ENCODE data around the gene PIF1.
"Not testable (repeated sequence)": the region's sequence is repeated elsewhere in the genome, so short reads cannot be mapped to it uniquely, and the experiment has no call there.

PIF1 gene

DNA sequence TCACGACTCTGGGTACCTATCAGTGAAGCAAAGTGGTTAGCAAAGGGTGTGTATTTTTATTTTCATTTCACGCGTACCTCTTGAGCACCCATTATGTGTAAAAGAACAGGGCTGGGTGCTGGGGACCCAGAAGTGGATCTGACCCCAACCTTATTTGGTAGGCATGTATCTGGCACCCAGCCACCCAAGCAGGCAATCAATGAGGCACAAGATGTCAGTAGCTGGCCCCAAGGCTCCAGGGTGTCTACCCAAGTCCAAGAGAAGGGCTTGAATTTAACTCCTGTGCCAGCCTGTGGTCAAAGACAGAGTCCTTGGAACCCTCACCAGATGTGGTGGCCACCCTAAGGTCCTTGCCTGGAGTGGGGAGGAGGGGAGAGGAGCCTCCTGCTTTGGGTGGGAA, 22.0 kb upstream of the PIF1 start:
- no peak for DNase-seq

- DNase-seq, result no peak
Observed at GRCh38 chr15:64847016-64847415, 21.6 kb upstream of the PIF1 start.

GRCh38 chr15:64845831-64846595, 20.6 kb upstream of the PIF1 start:
- no peak for DNase-seq

DNA sequence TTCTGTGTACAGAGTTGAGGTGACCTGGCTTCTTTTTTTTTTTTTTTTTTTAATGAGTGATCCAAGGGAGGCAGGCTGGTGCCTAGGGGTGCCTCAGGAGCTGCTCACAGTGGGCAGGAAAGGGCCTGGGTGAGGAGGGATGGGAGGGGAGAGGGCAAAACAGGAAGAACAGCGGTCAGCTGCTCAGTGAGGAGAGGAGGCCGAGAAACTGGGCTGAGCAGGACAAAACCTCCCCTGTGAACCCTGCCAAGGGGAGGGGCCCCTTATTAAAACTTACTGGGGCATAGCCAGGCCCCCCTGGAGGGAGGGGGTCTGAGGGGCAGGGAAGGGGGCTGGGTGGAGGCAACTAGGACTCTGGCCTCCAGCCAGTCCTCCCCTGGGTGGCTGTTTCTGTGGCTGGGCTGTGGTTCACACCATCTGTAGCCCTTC, 19.8 kb upstream of the PIF1 start:
- DNase-seq, result no peak

DNA sequence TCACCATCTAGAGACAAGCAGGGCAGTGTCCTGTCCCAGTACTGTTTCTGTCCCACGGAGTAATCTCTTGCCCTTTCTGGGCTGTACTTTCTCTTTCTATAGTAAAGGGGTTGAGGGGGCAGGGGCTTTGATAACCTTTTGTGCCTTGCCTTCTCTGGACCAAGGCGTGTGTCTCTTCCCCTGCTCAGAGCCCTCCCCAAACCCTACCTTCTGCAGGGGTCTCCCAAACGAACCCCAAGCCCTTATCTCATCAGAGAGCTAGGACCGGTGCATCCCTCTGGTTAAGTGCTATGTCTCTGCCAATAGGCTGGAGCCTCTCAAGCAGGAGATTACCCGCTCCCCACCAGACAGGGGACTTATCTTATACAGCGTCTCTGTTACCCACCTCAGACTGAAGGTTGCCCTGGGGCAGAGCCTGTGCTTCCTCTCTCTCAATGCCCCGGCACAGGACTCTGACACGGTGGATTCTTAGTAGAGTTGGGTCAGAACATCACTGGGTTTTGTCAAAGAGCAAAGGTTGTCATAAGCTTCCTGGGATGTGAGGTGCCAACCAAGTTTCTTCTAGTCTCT, 19.2 kb upstream of the PIF1 start:
- no peak for DNase-seq

- no peak for DNase-seq
Observed at GRCh38 chr15:64843991-64844390, 18.5 kb upstream of the PIF1 start.

GRCh38 chr15:64842986-64843561, 17.6 kb upstream of the PIF1 start:
- DNase-seq, result no peak

- no peak for DNase-seq
Observed at GRCh38 chr15:64842096-64842939, 16.9 kb upstream of the PIF1 start.

DNA sequence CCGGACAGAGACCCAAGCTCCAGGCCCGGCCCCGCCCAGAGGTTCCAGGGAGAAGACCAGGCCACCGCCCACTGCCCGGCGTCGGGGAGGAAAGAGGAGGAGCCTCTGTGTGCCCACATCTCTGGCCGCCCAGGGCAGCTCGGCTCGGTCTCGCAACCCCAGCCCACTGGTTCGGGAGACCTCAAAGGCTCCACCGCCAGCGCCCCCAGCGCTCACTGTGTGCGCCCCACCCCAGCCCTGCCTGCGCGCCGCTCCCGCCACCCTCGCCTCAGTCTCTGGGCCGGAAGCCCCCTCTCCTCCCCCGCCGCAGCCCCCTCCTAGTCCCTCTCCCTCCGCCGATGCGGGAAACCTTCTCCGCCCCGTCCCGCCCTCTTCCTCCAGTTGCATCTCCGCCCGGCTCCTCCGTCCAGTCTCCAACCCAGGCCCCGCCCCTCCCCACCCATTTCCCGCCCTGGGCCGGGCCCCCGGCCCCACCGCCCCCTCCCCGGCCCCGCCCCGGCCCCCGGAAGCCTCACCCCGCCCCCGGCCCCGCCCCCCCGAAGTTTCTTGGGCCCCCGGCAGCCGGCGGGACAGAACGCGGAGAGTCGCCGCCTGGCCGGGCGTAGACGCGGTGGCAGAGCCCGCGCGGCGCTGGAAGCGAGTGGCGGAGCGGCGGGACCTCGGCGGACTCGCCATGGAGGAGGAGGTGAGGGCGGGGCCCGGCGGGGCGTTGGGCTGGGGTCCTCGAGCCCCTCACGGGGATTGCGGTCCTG, 16.1 kb upstream of the PIF1 start, which contains the start of gene PLEKHO2:
TSS of gene PLEKHO2 (plus strand) at position 572 of the 752 bp plus-strand sequence. CDS start at position 674, 102 bp downstream.
- peak; percentile 84 to 91 for DNase-seq

DNA sequence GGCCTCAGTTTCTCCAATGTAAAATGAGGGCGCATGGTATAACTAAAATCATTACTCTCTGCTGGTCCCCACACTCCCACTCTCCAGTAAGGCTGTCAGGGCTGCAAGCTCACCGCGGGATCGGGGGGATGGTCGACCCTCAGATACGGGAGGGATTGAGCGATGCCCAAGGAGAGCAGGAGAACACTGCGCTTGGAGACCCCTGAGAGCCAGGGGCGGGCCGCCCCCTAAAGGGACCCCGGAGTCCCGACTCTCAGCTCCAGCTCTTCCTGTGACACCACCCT, 15.6 kb upstream of the PIF1 start:
- DNase-seq, result no peak

DNA sequence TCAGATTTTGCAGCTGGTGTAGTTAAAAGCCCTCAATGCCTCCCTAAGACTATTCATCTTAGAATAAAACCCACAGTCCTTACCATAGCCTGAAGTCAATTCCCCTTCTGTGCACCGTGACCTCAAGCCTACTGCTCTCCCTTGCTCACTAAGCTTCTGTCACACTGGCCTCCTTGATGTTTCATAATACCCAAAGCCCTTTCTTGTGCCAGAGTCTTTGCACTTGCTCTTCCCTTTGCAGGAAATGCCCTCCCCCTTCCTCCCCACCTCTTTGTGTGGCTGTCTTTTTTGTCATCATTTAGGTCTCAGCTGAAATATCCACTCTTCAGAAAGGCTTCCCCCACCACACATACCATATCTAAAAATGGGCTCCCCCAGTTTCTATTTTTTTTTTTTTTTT, 12.1 kb upstream of the PIF1 start:
- no peak for DNase-seq

GRCh38 chr15:64836023-64836536, 10.6 kb upstream of the PIF1 start:
- DNase-seq, result no peak

DNA sequence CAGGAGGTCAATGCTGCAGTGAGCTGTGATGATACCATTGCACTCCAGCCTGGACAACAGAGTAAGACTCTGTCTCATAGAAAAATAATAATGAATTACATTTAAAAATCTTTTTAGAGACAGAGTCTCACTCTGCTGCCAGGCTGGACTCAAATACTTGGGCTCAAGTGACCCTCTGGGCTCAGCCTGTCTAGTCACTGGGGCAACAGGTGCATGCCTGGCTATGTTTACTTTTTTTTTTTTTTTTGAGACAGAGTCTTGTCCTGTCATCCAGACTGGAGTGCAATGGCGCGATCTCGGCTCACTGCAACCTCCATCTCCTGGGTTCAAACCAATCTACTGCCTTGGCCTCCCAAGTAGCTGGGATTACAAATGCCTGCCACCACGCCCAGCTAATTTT, 8.2 kb upstream of the PIF1 start:
- no peak for DNase-seq

DNA sequence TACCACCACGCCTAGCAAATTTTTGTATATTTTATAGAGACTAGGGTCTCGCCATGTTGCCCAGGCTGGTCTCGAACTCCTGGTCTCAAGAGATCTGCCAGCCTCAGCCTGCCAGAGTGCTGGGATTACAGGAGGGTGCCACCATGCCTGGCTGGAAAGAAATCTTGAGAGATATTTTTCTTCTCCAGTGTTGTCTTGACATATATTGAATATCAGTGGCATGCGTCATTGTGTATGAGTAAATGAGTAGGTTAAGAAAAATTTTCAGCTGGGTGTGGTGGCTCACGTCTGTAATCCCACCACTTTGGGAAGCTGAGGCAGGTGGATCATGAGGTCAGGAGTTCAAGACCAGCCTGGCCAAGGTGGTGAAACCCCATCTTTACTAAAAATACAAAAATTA, 3.5 kb upstream of the PIF1 start:
- no peak for DNase-seq

DNA sequence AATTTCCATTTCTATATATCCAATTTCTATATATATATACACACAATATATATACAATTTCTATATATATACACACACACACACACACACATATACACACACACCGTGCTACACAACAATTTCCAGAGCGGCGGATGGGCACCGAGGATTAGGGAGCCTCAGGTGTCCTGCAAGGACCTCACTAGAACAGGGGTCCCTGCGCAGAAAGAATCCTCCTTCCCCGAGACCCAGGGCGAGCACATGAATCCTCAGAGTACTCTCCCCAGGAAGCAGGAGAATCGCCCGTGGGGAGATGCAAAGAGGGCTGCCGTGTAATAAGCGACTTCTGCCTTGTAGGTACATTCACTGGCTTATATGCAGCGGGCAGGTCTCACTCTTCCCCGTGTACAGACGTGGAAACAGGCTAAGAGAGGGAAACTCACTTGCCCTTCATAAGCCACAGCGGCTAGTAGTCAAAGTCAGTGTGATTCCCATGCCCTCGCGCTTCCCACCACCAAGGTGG, 467 bp downstream of the PIF1 start:
- DNase-seq, result no peak

DNA sequence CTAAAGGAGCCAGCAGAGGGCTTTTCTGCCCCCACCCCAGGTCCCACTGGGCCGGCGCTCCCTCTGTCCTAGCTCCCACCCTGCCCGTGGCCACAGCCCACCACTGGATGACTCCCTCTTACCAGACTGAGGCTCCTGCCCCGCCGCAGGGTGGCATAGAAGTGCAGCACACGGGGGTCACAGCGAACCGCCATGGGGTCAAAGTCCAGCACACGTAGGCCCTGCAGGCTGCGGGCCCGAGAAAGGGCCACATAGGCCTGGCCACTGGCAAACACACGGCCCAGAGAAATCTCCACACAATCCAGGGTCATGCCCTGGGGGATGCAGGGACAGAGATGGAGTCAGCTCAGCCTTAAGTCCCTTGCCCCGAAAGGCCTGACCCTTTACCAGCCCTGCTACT, 9.0 kb downstream of the PIF1 start:
- DNase-seq, result no peak

DNA sequence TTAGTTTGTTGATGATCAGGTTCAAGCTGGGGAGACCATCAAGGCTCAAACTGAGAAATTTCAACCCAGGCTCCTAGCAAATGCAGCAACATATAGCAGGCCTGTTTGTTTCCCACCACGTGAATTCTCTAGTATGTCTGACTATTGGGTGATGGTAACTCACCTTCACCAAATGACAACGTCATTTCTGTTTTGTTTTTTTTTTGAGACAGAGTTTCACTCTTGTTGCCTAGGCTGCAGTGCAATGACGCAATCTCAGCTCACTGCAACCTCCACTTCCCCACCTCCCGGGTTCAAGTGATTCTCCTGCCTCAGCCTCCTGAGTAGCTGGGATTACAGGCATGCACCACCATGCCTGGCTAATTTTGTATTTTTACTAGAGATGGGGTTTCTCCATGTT, 10.5 kb downstream of the PIF1 start:
- DNase-seq, result not testable (repeated sequence)

DNA sequence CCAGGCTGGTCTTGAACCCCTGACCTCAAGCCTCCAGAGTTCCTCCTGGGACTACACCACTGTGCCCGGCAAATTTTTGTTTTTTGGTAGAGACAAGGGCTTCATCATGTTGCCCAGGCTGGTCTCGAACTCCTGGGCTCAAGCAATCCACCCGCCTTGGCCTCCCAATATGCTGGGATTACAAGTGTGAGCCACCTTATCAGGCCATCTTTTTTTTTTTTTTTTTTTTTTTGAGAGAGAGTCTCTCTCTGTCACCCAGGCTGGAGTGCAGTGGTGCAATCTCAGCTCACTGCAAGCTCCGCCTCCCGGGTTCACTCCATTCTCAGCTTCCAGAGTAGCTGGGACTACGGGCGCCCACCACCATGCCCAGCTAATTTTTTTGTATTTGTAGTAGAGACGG, 11.2 kb downstream of the PIF1 start:
- not testable (repeated sequence) for DNase-seq

- no peak for DNase-seq
Observed at GRCh38 chr15:64813075-64813474, 12.4 kb downstream of the PIF1 start.

DNA sequence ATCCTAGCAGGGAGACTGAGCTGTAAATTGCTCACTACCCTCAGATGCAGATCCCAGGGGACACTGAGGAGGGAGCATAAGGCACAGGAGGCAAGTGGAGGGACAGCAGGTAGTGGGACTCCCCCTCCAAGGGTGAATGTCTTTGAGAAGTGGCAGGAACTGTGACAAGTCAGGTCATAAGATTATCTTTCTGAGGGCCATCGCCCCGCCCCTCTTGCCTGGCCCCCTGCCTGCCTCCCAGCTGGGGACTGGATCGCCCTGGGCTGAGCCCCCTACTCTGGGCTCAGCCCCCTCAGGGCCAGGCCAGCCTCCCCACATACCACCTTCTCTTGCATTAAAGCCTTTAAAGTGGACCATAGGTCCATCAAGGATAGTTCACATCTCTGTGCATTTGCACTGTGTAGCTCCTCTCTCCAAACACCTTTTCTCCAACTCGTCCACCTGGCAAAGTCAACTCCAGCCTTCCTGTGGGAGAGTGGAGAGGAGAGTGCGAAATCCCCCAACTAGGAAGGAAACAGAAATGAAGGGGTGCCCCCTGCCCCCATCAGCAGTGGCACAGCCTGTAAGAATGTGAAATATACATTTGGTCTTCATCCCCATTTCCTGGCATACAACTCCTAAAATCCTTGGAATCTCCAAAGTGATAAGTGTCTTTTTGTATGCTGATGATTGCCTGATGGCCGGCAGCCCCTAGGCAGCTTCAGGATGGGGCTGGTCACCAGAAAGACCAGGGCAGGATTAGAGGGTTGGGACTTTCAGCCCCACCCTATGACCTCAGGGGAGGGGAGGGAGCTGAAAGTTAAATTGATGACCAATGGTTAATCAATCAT, 14.7 kb downstream of the PIF1 start:
- no peak for DNase-seq

Measured in NCI-H2081 (cell line).